ENCODE measurements around the gene INHBA. TPM values are rescaled to one million over a fixed set of nuclear protein-coding genes. Genes with fewer than 3 reads are reported as not detected.
A peak's percentile ranks its signal among the peaks of the same experiment; 100 is the strongest.

The INHBA gene
- total RNA-seq, 1 experiment from 2014 or later = 26.4 TPM

GRCh38 chr7:41711283-41712064 is 8.6 kb upstream of the INHBA start:
- DNase-seq (ENCODE audit: low read depth) = no peak

- DNase-seq (ENCODE audit: low read depth) = no peak
Observed at GRCh38 chr7:41710838-41711237, 7.9 kb upstream of the INHBA start.

- peak; percentile 93 for DNase-seq (ENCODE audit: low read depth)
Observed at GRCh38 chr7:41709621-41710020, 6.7 kb upstream of the INHBA start.

GRCh38 chr7:41708581-41709358 is 5.9 kb upstream of the INHBA start:
- DNase-seq (ENCODE audit: low read depth) = no peak

GRCh38 chr7:41706228-41706930 is 3.5 kb upstream of the INHBA start:
- no peak for DNase-seq (ENCODE audit: low read depth)

- peak; percentile 95 for DNase-seq (ENCODE audit: low read depth)
Observed at GRCh38 chr7:41705109-41705901, 2.4 kb upstream of the INHBA start.

- no peak for DNase-seq (ENCODE audit: low read depth)
Observed at GRCh38 chr7:41701068-41701941, 1.6 kb downstream of the INHBA start.

- DNase-seq (ENCODE audit: low read depth) = no peak
Observed at GRCh38 chr7:41700044-41700471, 2.8 kb downstream of the INHBA start.

- DNase-seq (ENCODE audit: low read depth) = no peak
Observed at GRCh38 chr7:41699516-41699915, 3.4 kb downstream of the INHBA start.

- peak; percentile 75 for DNase-seq (ENCODE audit: low read depth)
Observed at GRCh38 chr7:41698726-41699125, 4.2 kb downstream of the INHBA start.

- DNase-seq (ENCODE audit: low read depth) = no peak
Observed at GRCh38 chr7:41698114-41698513, 4.8 kb downstream of the INHBA start.

GRCh38 chr7:41696323-41696916 is 6.5 kb downstream of the INHBA start:
- peak; percentile 91 for DNase-seq (ENCODE audit: low read depth)

- DNase-seq (ENCODE audit: low read depth) = peak; percentile 81
Observed at GRCh38 chr7:41695661-41696322, 7.1 kb downstream of the INHBA start.

- no peak for DNase-seq (ENCODE audit: low read depth)
Observed at GRCh38 chr7:41694495-41694894, 8.4 kb downstream of the INHBA start.

- DNase-seq (ENCODE audit: low read depth) = no peak
Observed at GRCh38 chr7:41693150-41693997, 9.5 kb downstream of the INHBA start.

- DNase-seq (ENCODE audit: low read depth) = no peak
Observed at GRCh38 chr7:41692251-41692650, 10.6 kb downstream of the INHBA start.

GRCh38 chr7:41691286-41692190 is 11.4 kb downstream of the INHBA start:
- no peak for DNase-seq (ENCODE audit: low read depth)

GRCh38 chr7:41689815-41690214 is 13.1 kb downstream of the INHBA start:
- no peak for DNase-seq (ENCODE audit: low read depth)
